GM10266 (cell line): ENCODE data around the gene BRINP2.

Experiments used
- DNase-seq: peaks from one replicate; pipeline ENCODE4 v3.0.0; 2012; ENCODE audit errors: extremely low spot score
- TF ChIP-seq, protein P1 (sequence below): IDR thresholded peaks from 2 replicates; pipeline ENCODE4 v1.5.1; 2012; ENCODE audit warnings: mild to moderate bottlenecking, low read depth; ENCODE audit not compliant: control insufficient read depth, insufficient read depth; ENCODE audit errors: missing control alignments

BRINP2 gene

DNA sequence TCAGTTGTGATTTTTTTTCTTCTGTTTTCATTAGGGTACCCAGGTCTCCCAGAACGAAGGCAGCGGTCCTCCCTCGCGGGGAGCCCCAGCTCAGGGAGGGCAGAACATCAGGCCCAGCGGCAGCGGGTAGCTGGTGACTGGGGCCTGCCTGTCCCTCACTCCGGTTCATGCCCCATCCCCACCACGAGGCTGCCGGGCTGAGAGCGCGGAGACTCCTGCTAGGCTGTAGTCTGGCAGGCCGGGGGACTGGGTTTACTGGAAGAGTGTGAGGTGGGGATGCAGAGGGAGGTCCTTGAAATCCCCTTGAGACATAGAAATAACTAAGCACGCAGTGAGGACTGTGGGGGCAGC, 10.5 kb downstream of the BRINP2 start:
- TF ChIP-seq, protein P1, sequence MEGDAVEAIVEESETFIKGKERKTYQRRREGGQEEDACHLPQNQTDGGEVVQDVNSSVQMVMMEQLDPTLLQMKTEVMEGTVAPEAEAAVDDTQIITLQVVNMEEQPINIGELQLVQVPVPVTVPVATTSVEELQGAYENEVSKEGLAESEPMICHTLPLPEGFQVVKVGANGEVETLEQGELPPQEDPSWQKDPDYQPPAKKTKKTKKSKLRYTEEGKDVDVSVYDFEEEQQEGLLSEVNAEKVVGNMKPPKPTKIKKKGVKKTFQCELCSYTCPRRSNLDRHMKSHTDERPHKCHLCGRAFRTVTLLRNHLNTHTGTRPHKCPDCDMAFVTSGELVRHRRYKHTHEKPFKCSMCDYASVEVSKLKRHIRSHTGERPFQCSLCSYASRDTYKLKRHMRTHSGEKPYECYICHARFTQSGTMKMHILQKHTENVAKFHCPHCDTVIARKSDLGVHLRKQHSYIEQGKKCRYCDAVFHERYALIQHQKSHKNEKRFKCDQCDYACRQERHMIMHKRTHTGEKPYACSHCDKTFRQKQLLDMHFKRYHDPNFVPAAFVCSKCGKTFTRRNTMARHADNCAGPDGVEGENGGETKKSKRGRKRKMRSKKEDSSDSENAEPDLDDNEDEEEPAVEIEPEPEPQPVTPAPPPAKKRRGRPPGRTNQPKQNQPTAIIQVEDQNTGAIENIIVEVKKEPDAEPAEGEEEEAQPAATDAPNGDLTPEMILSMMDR: no peak
- no peak for DNase-seq

GRCh38 chr1:177181631-177182291, 11.0 kb downstream of the BRINP2 start:
- peak; percentile 74 for DNase-seq

DNA sequence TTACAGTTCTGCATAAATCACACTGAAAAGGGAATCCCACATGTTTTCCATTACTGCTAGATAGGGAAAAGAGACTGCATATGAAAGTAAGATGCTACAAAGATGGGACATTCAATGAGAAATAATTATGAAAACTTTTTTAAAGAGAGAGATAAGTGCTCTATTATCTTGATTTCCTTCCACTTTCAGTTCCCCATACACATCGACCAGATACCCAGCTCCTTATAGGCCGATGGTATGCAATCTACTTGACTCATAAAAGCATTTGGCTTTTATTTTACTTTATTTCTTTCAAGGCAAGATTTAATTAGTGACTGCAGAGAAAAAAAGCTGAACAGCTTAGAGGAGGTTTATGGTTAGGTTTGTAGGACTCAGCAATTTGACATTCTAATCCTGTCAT, 13.1 kb downstream of the BRINP2 start:
- no peak for DNase-seq
- TF ChIP-seq, protein P1: no peak

More at GRCh38 chr1:177181631-177182291, 11.0 kb downstream of the BRINP2 start:
- TF ChIP-seq, protein P1: peak; percentile 65

DNA sequence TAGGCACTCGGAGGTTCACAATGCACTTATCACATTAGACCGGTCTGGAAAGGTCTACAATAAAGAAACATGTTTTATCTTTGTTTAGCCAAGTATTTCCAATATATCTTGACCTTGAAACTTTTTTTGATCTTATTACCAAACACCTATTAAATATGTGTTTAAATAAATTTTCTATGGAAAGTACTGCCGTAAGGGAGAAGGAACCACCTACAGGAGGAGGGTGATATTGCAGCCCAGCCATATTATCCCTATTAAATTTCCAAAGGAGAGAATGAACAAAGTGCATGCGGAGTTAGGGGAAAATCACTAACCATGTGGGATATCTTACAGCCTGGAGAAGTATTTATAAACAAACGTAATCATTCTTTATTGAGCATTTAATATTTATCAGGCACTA, 14.5 kb downstream of the BRINP2 start:
- TF ChIP-seq, protein P1: no peak
- DNase-seq: no peak

DNA sequence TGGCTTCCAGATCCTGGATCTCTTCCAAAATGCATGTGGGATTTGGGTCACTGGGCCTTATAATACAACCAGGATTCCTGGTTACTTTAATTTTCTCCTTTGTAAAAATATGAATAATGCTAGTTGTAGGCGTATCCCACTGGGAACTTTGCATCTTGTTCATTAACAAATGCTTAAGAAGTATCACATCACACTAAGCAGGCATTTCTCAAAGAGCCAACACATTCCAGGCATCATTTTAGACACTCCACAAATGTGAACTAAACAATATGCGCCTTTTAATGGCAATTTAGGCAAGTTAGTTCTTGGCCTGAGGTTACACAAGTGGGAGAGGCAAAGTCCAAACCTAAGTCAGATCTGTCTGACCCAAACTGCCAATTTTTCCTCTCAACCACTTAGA, 15.9 kb downstream of the BRINP2 start:
- no peak for DNase-seq
- TF ChIP-seq, protein P1: no peak

- no peak for DNase-seq
- TF ChIP-seq, protein P1: no peak
Measured at GRCh38 chr1:177190308-177190970, 19.7 kb downstream of the BRINP2 start.

DNA sequence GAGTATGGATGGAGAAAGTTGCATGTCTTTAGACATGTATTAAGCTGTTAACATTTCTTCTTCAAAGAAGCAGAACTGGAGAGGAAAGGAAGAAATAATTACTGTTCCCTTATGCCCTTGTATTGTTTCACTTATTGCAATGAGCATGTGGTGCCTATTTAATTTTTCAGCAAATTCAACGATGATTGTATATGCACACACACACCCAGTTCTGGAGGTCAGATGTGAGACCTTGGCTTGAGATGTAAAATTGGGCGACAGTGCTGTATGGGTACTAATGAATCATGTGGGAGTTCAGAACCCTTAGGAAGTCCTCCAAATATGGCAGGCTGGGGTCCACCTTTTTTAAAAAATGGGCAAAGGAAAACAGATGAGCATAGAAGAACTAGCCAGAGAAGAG, 27.5 kb downstream of the BRINP2 start:
- no peak for DNase-seq
- TF ChIP-seq, protein P1: no peak
